GM18508 (cell line): ENCODE data around the gene SASH3.

Experiments
- ATAC-seq: cut with Tn5 transposase; IDR thresholded peaks from one replicate; pipeline ENCODE4 v1.9.1; 2021; ENCODE audit warnings: moderate number of reproducible peaks; ENCODE audit not compliant: insufficient read depth, unreplicated experiment

Gene SASH3

GRCh38 chrX:129755779-129756650 is 23.7 kb upstream of the SASH3 start:
- ATAC-seq = peak; percentile 40

GRCh38 chrX:129759576-129760061 is 20.1 kb upstream of the SASH3 start:
- no peak for ATAC-seq

- ATAC-seq = no peak
Observed at GRCh38 chrX:129760155-129760554, 19.6 kb upstream of the SASH3 start.

GRCh38 chrX:129760981-129761380 is 18.8 kb upstream of the SASH3 start:
- no peak for ATAC-seq

DNA sequence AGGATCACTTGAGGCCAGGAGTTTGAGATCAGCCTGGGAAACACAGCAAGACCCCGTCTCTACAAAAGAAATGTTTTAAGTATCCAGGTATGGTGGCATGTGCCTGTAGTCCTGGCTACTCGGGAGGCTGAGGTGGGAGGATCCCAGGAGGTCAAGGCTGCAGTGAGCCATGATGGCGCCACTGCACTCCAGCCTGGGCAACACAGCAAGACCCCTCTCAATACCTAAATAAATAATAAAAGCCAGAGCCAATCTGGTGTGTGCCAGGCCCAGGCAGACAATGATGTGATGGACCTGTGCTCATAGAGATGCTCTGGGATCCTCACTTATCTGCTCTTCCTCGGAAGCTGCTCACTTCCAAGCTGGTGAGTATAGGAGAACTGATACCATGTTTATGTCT is 18.2 kb upstream of the SASH3 start:
- ATAC-seq = no peak

DNA sequence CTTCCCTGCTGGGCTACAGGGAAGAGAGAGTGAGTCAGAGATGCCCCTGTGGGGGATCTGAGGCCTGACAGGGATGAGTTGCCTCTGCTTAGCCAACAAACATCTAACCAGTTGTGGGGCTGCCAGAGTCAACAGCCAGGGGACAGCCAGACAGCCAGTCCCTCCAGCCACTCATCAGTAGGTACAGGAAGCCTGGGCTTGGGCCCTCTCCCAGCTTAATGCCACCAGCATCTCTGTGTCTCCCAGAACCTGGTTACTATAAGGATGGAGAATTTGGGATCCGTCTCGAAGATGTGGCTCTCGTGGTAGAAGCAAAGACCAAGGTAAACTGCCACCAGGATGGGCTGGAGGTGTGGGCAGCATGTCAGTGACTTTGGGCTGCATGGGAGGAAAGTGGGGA is 17.3 kb upstream of the SASH3 start:
- ATAC-seq = no peak

DNA sequence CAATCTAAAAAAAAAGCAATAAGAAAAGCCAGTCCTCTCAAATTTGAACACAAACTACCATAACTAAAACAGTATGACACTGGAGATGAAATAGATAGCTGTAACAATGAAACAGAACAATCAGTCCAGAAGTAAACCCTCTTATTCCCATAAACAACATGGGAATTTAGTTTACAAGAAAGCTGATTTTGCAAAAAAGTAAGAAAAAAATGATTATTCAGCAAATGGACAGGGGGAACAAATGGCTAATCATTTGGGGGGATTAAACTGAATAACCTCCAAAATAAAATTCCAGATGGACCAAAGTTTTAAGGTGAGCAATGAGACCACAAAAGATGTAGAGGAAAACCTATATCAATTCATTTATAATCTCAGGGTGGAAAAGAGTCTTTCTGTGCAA is 16.1 kb upstream of the SASH3 start:
- ATAC-seq = no peak

DNA sequence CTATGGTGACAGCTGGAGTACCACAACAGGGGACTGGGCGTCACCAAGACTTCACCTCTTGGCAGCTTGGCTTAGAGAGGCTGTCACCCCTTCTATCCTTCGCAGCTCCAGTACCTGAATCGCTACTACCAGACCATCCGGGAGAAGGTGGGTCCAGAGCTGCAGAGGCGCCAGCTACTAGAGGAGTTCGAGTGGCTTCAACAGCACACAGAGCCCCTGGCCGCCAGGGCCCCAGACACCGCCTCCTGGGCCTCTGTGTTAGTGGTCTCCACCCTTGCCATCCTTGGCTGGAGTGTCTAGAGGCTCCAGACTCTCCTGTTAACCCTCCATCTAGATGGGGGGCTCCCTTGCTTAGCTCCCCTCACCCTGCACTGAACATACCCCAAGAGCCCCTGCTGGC is 11.6 kb upstream of the SASH3 start:
- ATAC-seq = no peak

GRCh38 chrX:129768586-129769466 is 10.9 kb upstream of the SASH3 start:
- no peak for ATAC-seq

DNA sequence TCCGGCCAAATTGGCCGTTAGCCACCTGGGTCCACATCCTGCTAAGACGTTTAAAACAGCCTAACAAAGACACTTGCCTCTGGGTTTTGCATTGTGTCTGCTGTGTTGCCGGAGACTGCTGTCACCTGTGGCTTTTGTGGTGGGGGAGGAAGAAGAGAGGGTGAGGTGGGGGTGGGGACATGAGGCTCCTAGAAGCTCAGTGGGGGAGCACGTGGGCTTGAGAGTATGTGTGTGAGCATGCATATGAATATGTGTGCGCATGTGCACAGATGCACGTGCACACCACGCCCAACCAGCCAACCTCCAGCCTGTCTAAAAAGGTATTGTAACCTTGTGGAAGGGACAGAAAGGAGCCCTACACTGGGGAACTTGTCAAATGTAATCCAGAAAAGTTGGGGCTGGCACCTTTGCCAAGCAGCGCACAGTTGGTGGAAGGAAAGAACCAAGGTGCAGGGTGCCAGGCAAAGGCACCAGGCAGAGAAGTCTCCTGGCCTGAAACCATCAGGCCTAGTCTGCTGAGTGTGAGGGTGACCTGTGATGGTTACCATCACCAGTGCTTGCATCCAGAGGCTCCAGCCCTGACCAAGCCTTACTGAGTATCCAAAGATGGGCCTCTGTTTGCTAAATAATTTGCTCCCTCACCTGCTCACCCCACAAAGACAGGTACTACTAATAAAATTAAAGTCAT is 10.1 kb upstream of the SASH3 start:
- ATAC-seq = no peak

- no peak for ATAC-seq
Observed at GRCh38 chrX:129771266-129771995, 8.3 kb upstream of the SASH3 start.

- ATAC-seq = peak; percentile 78
Observed at GRCh38 chrX:129772796-129773431, 6.8 kb upstream of the SASH3 start.

GRCh38 chrX:129773649-129774458 is 5.9 kb upstream of the SASH3 start:
- no peak for ATAC-seq

DNA sequence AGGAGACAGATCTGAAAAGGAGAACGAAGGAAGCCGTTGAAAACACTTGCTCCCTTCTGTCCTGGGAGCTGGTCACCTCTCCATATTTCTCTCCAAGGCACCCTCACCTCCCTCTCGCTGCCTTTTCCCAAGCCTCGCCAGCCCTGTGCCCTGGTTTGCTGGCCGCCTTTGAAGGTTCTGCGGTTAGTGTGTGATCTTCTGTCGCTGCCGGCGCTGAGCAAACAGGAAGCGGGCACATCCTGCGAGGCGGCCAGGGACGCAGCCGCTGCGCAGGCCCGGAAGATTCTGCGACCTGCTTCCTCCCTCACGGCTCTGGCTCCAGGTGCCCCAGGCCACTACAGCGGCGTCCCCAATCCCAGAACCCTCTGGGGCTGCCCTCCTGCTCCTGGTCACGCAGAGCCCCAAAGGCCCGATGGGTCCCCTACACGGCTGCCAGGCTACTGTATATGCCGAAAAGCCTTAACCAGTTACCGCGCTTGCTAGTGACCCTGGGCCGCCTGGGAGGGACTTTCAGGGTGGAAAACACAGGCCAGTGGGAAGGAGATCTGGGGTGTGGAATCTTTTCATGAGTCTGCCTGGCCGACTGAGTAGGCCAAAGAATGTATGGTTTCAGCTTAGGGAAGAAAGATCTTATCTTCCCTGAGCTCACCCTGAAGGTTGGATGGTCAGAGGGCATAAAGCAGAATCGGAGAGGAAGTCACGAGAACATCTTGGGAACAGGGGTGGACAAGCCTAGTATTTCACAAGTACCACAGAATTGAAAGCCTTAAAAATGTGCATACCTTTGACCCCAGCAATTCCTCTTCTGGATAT is 2.3 kb upstream of the SASH3 start:
- ATAC-seq = no peak

DNA sequence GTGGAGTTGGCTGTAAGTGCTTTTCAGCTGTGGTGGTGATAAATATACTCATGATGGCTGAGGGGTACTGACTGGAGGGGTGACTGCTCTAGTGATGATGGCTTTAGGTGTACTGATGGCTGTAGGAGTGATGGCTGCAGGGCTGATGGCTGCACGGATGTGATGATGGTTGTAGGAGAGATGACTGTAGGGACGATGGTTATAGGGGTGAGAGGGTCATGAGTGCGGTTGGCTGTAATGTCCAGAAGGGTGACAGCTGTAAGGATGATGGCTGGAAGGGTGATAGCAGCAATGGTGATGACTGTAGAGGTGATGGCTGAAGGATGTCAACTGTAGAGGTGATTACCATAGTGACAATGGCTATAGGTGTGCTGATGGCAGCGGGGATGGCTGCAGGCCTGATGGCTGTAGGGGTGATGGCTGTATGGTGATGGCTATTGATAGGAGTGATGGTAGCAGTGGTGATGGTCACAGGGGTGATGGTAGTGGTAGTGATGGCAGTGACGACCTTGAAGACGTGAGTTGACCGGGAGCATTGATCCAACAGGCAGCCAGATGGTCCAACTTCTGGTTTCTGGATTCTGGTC is 570 bp upstream of the SASH3 start:
- no peak for ATAC-seq

- ATAC-seq = no peak
Observed at GRCh38 chrX:129780441-129781105, 824 bp downstream of the SASH3 start.

- peak; percentile 63 for ATAC-seq
Observed at GRCh38 chrX:129781134-129781672, 1.5 kb downstream of the SASH3 start.
